Gastrocnemius medialis (tissue), 4 donors: Measurements from ENCODE around the gene MRFAP1.

Experiments
- POLR2A ChIP-seq, 2 donors: fragments of 450-650 bp; IDR thresholded peaks; one replicate each; pipeline ENCODE4 v1.6.1; 2017; ENCODE audit warnings: antibody characterized with exemption in 2 of 2, mild to moderate bottlenecking in 2 of 2, moderate library complexity in 2 of 2
- TF ChIP-seq, protein P1 (sequence below), 5 experiments: fragments of 450-650 bp in 3 of 5; fragments of 200-600 bp in 2 of 5; sonication (generic) in 2 of 5; IDR thresholded peaks in 4 of 5; conservative IDR thresholded peaks in 1 of 5; 1 replicate in 4 of 5; 2 replicates in 1 of 5; pipeline ENCODE4 v1.5.1; 2016 to 2019; ENCODE audit warnings: antibody characterized with exemption in 5 of 5, mild to moderate bottlenecking in 3 of 5, moderate library complexity in 3 of 5

DNA sequence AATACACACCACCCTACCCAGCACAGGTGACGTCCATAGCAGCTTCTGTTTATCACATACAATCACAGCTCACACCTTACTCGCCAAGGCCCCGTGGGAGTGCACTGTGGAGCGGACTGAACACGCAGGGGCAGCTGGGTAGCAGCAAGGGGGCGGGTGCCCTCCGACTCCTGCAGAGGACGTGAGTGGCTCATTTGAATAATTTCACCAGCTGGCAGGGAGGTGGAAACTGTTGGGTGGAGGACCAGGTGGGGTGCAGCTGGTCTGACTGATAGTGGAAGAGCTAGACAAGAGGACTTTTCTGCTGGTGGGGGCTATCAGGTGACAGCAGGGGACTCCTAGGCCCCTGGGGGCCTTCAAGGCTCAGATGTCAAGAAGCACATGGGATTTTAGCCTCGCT is 49.2 kb upstream of the MRFAP1 start:
- TF ChIP-seq, protein P1, sequence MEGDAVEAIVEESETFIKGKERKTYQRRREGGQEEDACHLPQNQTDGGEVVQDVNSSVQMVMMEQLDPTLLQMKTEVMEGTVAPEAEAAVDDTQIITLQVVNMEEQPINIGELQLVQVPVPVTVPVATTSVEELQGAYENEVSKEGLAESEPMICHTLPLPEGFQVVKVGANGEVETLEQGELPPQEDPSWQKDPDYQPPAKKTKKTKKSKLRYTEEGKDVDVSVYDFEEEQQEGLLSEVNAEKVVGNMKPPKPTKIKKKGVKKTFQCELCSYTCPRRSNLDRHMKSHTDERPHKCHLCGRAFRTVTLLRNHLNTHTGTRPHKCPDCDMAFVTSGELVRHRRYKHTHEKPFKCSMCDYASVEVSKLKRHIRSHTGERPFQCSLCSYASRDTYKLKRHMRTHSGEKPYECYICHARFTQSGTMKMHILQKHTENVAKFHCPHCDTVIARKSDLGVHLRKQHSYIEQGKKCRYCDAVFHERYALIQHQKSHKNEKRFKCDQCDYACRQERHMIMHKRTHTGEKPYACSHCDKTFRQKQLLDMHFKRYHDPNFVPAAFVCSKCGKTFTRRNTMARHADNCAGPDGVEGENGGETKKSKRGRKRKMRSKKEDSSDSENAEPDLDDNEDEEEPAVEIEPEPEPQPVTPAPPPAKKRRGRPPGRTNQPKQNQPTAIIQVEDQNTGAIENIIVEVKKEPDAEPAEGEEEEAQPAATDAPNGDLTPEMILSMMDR (IDR thresholded peaks at IDR 0.05 in 4 of 5, conservative IDR thresholded peaks at IDR 0.05 in 1 of 5), result no peak
- TF ChIP-seq POLR2A (IDR thresholded peaks at IDR 0.05), result no peak
